ENCODE results near the gene GDPD4.

Gene GDPD4

DNA sequence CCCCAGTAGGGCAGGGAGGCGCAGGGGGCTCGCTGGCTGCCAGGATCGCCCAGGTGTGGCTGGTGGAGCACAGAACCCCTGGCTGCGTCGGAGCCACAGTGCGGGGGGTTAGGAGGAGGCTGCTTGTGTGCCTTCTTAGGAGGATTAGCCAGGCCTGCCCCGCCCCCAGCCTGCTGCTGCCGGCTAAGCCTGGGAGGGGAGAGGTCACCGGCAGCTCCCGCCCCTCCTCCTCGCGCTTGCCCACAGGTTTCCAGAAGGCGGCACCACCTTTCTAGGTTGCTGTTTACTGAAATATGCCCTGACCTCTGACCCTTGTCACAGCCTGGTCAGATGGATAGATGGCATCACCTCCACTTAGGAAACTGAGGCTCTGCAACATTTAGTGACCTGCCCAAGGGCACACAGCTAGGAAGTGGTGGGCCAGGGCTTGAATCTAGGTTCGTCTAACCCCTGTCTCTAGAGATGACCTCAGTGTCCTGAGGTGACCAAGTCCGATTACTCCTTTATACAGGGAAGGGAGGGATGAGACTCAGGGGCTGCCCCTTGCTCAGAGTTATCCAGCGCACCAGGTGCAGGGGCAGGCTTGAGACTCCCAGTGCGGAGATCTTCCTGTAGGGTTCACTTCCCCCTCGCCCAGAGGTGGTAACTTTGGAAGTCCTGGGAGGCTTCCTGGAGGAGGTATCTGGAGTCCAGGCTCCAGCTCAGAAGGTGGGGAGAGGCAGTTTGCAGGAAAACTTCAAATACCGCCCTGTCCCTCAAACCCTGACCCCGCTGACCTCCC, 129.4 kb downstream of the GDPD4 start:
- no peak for DNase-seq

GRCh38 chr11:77171254-77171653, 130.2 kb downstream of the GDPD4 start:
- no peak for DNase-seq

DNA sequence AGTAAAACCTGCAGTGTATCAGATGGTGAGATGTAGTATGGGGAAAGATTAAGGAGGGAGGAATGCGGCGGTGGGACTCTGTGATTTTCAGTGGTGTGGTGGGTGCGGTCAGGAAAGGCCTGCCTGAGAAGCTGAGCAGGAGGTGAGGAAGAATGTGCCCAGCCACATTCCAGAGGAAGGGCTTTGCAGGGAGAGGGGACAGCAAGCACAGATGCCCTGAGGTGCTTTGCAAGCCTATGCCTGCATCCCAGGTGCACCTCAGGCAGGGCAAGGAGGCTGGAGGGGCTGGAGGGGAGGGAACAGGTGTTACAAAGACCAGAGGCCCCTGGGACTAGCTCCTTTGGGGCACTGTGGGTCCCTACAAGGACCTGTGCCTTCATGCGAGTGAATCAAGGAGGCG, 131.4 kb downstream of the GDPD4 start:
- no peak for DNase-seq

GRCh38 chr11:77167791-77168190, 133.7 kb downstream of the GDPD4 start:
- no peak for DNase-seq

- DNase-seq: no peak
Measured at GRCh38 chr11:77167111-77167626, 134.3 kb downstream of the GDPD4 start.
